Nephron (organoid): ENCODE measurements around the gene C1orf94.

ENCODE experiments used
- H3K27ac Mint-ChIP-seq, 3 experiments: 2 replicates each; pipeline ENCODE4 v1.8.0; 2020; ENCODE audit warnings: mixed read lengths in 3 of 3, mild to moderate bottlenecking in 2 of 3, moderate library complexity in 1 of 3
- H3K27me3 Mint-ChIP-seq: 2 replicates; pipeline ENCODE4 v1.8.0; 2021; ENCODE audit warnings: low read depth, mild to moderate bottlenecking, moderate library complexity, mixed read lengths
- H3K36me3 Mint-ChIP-seq: 2 replicates; pipeline ENCODE4 v1.8.0; 2020; ENCODE audit warnings: low read depth, mixed read lengths
- H3K4me1 Mint-ChIP-seq: 2 replicates; pipeline ENCODE4 v1.8.0; 2020; ENCODE audit warnings: mixed read lengths
- H3K4me3 Mint-ChIP-seq, 3 experiments: 2 replicates each; pipeline ENCODE4 v1.8.0; 2020; ENCODE audit warnings: mild to moderate bottlenecking in 3 of 3, mixed read lengths in 3 of 3, moderate library complexity in 2 of 3
- H3K9me3 Mint-ChIP-seq: 2 replicates; pipeline ENCODE4 v1.8.0; 2020; ENCODE audit warnings: mixed read lengths
- TF ChIP-seq, protein P1 (sequence below), 3 experiments: fragments of 200-600 bp; sonication (generic); IDR thresholded peaks; one replicate each; pipeline ENCODE4 v1.5.0; 2021; ENCODE audit warnings: antibody characterized with exemption in 3 of 3; ENCODE audit not compliant: unreplicated experiment in 3 of 3

C1orf94 gene

DNA sequence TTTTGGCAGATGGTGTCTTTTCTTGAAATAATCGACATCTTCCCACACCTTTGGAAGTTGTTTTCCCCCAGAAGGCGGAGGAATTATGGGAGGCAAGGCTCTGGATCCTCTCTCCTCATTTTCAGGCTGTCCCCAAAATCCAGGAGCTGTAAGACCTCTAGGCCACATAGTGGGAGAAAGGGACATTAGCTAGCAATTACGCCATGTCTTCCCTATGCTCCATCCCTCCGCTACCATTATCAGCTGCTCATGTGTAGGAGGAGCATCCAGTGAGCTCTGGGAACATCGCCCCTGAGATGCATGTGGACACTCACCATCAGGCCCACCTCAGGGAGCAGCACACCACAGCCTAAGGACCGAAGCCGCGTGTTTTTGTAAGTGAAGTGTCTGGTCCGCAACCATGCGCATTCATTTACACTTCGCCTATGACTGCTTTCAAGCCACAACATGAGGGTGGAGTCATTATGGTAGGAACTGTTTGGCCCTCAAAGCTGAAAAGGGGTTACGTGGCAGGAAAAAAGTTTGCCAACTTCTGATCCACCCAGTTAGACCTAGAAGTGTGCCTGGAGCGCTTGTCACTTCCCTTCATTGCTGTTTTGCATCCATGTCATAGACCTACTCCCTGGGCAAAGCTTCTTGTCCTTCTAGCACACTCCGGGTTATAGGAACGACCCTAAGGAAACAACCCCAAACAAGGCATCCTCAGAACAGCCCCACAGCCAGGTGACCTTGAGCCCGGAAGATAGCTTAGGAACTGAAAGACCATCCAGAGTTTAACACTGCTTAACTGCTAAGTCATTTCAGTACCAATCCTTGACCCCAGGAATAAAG, 85.5 kb downstream of the C1orf94 start:
- TF ChIP-seq, protein P1, sequence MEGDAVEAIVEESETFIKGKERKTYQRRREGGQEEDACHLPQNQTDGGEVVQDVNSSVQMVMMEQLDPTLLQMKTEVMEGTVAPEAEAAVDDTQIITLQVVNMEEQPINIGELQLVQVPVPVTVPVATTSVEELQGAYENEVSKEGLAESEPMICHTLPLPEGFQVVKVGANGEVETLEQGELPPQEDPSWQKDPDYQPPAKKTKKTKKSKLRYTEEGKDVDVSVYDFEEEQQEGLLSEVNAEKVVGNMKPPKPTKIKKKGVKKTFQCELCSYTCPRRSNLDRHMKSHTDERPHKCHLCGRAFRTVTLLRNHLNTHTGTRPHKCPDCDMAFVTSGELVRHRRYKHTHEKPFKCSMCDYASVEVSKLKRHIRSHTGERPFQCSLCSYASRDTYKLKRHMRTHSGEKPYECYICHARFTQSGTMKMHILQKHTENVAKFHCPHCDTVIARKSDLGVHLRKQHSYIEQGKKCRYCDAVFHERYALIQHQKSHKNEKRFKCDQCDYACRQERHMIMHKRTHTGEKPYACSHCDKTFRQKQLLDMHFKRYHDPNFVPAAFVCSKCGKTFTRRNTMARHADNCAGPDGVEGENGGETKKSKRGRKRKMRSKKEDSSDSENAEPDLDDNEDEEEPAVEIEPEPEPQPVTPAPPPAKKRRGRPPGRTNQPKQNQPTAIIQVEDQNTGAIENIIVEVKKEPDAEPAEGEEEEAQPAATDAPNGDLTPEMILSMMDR (IDR thresholded peaks at IDR 0.05; ENCODE audit: unreplicated experiment in 3 of 3) = no peak
- no peak overlapping the region for H3K27ac Mint-ChIP-seq

DNA sequence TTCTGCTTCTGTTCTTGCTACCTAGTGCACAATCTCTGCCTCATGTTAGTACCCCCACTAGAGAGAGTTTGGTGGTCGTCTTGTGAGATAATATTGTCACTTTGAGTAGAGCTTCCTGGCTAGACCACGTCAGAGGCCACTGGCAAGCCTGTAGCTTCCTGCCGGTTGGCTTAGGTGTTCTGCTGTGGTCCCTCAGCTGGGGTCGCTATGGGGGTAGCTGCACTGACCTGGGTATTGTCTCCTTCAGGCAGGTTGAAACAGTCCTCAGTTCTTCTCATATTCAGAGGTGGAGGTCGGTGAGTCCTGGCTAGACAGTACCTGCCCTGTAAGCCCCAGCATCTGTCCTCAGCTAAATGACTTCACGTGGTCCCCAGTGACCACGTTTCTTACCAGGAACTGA, 86.2 kb downstream of the C1orf94 start:
- TF ChIP-seq, protein P1 (IDR thresholded peaks at IDR 0.05; ENCODE audit: unreplicated experiment in 3 of 3) = no peak
- peaks cover 45% of the 10 kb centered on the region for H3K27me3 Mint-ChIP-seq
- H3K27ac Mint-ChIP-seq = no peak overlapping the region
- H3K9me3 Mint-ChIP-seq = no peaks in the 10 kb centered on the region
- H3K4me3 Mint-ChIP-seq = no peak overlapping the region
- no peaks in the 10 kb centered on the region for H3K36me3 Mint-ChIP-seq
- no peaks in the 10 kb centered on the region for H3K4me1 Mint-ChIP-seq

More for the DNA sequence above, 85.5 kb downstream of the C1orf94 start:
- no peak overlapping the region for H3K4me3 Mint-ChIP-seq
- no peaks in the 10 kb centered on the region for H3K36me3 Mint-ChIP-seq
- no peaks in the 10 kb centered on the region for H3K4me1 Mint-ChIP-seq
- H3K9me3 Mint-ChIP-seq = peaks cover 3% of the 10 kb centered on the region
- H3K27me3 Mint-ChIP-seq = peaks cover 39% of the 10 kb centered on the region

- no peaks in the 10 kb centered on the region for H3K9me3 Mint-ChIP-seq
- H3K36me3 Mint-ChIP-seq = no peaks in the 10 kb centered on the region
- H3K4me3 Mint-ChIP-seq = no peak overlapping the region
- TF ChIP-seq, protein P1 (IDR thresholded peaks at IDR 0.05; ENCODE audit: unreplicated experiment in 3 of 3) = no peak
- H3K27me3 Mint-ChIP-seq = peaks cover 47% of the 10 kb centered on the region
- H3K4me1 Mint-ChIP-seq = no peaks in the 10 kb centered on the region
- no peak overlapping the region for H3K27ac Mint-ChIP-seq
These were observed 86.7 kb downstream of the C1orf94 start for GRCh38 chr1:34263406-34263805.

- Mint-ChIP-seq H3K4me1 (no peaks in the 10 kb centered on the region), H3K36me3 (no peaks in the 10 kb centered on the region), H3K27me3 (peaks cover 54% of the 10 kb centered on the region), H3K27ac (no peak overlapping the region), H3K9me3 (no peaks in the 10 kb centered on the region), H3K4me3 (no peak overlapping the region)
- TF ChIP-seq, protein P1 (IDR thresholded peaks at IDR 0.05; ENCODE audit: unreplicated experiment in 3 of 3) = no peak
These were observed 88.7 kb downstream of the C1orf94 start for GRCh38 chr1:34265396-34265795.

DNA sequence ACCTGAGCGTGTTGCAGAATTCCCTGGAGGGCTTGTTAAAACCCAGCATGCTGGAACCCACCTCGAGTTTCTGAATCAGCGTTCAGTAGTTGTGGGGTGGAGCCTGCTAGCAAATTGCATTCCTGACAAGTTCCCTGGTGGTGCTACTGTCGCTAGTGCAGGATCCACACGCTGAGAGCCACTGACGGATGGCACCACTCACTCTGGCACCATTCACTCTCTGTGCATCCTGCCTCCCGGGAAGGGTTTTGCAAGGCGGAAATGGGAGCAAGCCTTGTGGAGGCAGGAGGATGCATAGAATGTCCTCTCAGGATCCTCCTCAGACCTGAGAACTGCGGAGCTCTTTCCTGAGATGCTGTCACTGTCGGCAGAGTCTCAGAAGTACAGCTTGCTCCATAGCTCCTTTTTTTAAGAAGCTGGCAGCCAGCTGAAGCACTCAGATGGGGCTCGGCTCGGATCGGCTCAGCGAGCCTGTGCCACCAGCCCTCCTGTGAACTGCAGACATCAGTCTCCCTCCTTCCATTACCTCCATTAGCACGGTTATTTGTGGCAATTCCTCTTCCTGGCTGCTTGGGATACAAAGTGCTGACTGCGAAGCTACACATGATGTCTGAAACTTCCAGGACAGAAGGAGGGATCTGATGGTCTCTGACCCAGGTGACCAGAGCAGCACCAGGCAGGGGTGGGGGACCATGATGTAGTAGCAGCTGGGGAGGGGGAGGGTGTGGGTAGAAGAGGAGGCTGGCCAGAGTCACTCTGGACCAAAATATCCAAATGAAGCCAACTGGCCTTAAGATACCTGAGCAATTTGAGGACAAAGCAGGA, 89.6 kb downstream of the C1orf94 start:
- Mint-ChIP-seq H3K36me3 (no peaks in the 10 kb centered on the region), H3K4me1 (no peaks in the 10 kb centered on the region), H3K27ac (no peak overlapping the region), H3K27me3 (peaks cover 52% of the 10 kb centered on the region), H3K4me3 (no peak overlapping the region), H3K9me3 (no peaks in the 10 kb centered on the region)
- TF ChIP-seq, protein P1 (IDR thresholded peaks at IDR 0.05; ENCODE audit: unreplicated experiment in 3 of 3) = no peak
